Lung (tissue), 12 donors: ENCODE data around the gene TTLL5. TPM values are rescaled to one million over a fixed set of nuclear protein-coding genes. Genes with fewer than 3 reads are reported as not detected.

Experiments
- ATAC-seq: fragments of 200-7000 bp; cut with Tn5 transposase; one replicate; pipeline ENCODE4 v1.9.1; 2020; ENCODE audit warnings: moderate number of reproducible peaks; ENCODE audit not compliant: insufficient read depth, low FRiP score
- DNase-seq, 3 donors: peaks; one replicate each; pipeline ENCODE4 v3.0.0-alpha.2; 2013 to 2017
- H3K27ac ChIP-seq, 2 donors: one replicate each; pipeline ENCODE4 v1.5.1; 2013; ENCODE audit warnings: mild to moderate bottlenecking in 2 of 2, moderate library complexity in 2 of 2, control low read depth in 1 of 2, inconsistent platforms in 1 of 2, low read depth in 1 of 2, low read length in 1 of 2
- H3K27me3 ChIP-seq, 3 donors: one replicate each; pipeline ENCODE4 v1.5.1; 2013; ENCODE audit warnings: low read length in 2 of 3; ENCODE audit not compliant: control insufficient read depth in 3 of 3, insufficient read depth in 3 of 3
- H3K36me3 ChIP-seq, 4 donors: one replicate each; pipeline ENCODE4 v1.5.1; 2013; ENCODE audit warnings: low read length in 4 of 4, mild to moderate bottlenecking in 1 of 4, moderate library complexity in 1 of 4; ENCODE audit not compliant: control insufficient read depth in 4 of 4, insufficient read depth in 4 of 4
- H3K4me1 ChIP-seq, 5 donors: one replicate each; pipeline ENCODE4 v1.5.1; 2013; ENCODE audit warnings: low read length in 5 of 5, mild to moderate bottlenecking in 2 of 5, moderate library complexity in 1 of 5; ENCODE audit not compliant: control insufficient read depth in 5 of 5, insufficient read depth in 5 of 5
- H3K4me3 ChIP-seq: one replicate; pipeline ENCODE4 v1.5.1; 2013; ENCODE audit warnings: mild to moderate bottlenecking, control low read depth, moderate library complexity
- H3K9ac ChIP-seq, 2 donors: one replicate each; pipeline ENCODE4 v1.5.1; 2013; ENCODE audit warnings: low read length in 2 of 2, control low read depth in 1 of 2; ENCODE audit not compliant: insufficient read depth in 1 of 2
- H3K9me3 ChIP-seq, 4 donors: one replicate each; pipeline ENCODE4 v1.5.1; 2013; ENCODE audit warnings: low read length in 3 of 4, mild to moderate bottlenecking in 1 of 4, moderate library complexity in 1 of 4; ENCODE audit not compliant: control insufficient read depth in 4 of 4, insufficient read depth in 3 of 4
- CTCF ChIP-seq: IDR thresholded peaks from 2 replicates; pipeline ENCODE4 v1.5.1; 2012; ENCODE audit warnings: mild to moderate bottlenecking; ENCODE audit errors: control extremely low read depth, extremely low read depth
- WGBS, 2 donors: extraction: QIAGEN DNeasy Blood & Tissue Kit; methylation state at CpG; one replicate each; pipeline ENCODE4 v1.1.7; 2013; 5-methylcytosine and 5-hydroxymethylcytosine counted together
- polyA plus RNA-seq, 2 donors: library from polyadenylated mRNA; stranded (reverse); fragments of 200-250 nt; gene quantifications; one replicate each; pipeline ENCODE4 v1.2.1, GENCODE V29; 2013
- total RNA-seq, 2 donors: library from RNA; depleted of rRNA in 1 of 2; stranded (reverse); fragments of >200 nt in 1 of 2; gene quantifications; one replicate each; pipeline ENCODE4 v1.2.1, GENCODE V29; 2014 to 2021
- donor health status: control.
- donor health status: control.
- donor health status: Bipolar disorder and iron deficiency.
- donor health status: healthy.
- donor health status: DM: yes; HTN: yes; CAD: no.

TTLL5 gene
- total and polyA plus RNA-seq, 4 donors: 10.3 to 58.6 (median 28.8) TPM

DNA sequence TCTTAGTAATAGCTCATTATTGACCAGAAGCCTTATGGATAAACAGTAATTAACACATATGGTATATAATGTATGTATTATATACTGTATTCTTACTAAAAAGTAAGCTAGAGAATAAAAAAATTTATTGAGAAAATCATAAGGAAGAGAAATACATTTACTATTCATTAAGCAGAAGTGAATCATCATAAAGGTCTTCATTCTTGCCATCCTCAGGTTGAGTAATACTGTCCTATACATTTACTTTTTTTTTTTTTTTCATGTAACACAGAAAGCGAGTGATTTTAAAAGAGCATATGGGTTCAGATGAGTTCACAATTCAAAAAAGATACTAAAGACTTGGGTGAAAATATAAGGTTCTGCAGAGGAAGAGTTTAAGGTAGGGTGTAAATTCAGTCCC, 168.3 kb downstream of the TTLL5 start:
- 98 to 100% methylated on average over 1 of the region's 1 CpG for WGBS, 2 donors
- no peak for TF ChIP-seq CTCF
- Histone ChIP-seq H3K9ac (no peak overlapping the region), H3K4me1 (peaks cover 5 to 52% (median 28%) of the 10 kb centered on the region in 5 donors), H3K36me3 (peaks cover 0 to under 1% (median 0%) of the 10 kb centered on the region in 4 donors), H3K27me3 (no peaks in the 10 kb centered on the region), H3K9me3 (no peaks in the 10 kb centered on the region), H3K4me3 (no peak overlapping the region), H3K27ac (no peak overlapping the region)
- ATAC-seq: no peak
- no peak for DNase-seq

- Histone ChIP-seq H3K36me3 (peaks cover 0 to 2% (median 0%) of the 10 kb centered on the region in 4 donors), H3K9me3 (no peaks in the 10 kb centered on the region), H3K9ac (peak overlapping the region in 1 of 2 donors; percentile 30), H3K27ac (peak overlapping the region in 1 of 2 donors; percentile 46), H3K4me1 (peaks cover 3 to 31% (median 9%) of the 10 kb centered on the region in 5 donors), H3K27me3 (no peaks in the 10 kb centered on the region), H3K4me3 (no peak overlapping the region)
- ATAC-seq (peak; percentile 74), DNase-seq (peak; percentile 72 to 91 (median 83))
- 37 to 41% methylated on average over 5 of the region's 5 CpGs for WGBS, 2 donors
- TF ChIP-seq CTCF: no peak
Measured at GRCh38 chr14:75831455-75831854, 170.4 kb downstream of the TTLL5 start.

DNA sequence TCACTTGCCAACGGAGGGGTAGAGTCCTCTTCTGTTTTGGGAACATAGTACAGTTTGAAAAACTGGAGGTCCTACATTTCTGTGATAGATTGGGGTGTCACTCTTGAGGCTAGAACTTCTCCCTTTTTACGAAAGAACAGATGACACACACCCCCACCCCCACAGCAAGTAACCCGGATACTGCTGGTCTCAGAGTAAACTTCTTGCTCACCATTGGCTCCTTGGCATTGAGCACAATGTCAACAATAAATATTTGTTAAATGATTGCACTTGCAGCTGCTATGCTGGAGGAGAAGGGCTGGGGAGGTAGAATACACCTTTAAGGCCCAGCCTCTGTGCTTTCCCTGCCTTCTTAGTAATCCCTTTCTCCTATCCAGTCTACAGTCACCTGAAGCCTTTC, 170.9 kb downstream of the TTLL5 start:
- Histone ChIP-seq H3K36me3 (peaks cover 0 to 2% (median 0%) of the 10 kb centered on the region in 4 donors), H3K4me3 (no peak overlapping the region), H3K9ac (peak overlapping the region in 1 of 2 donors; percentile 6), H3K4me1 (peaks cover 3 to 26% (median 7%) of the 10 kb centered on the region in 5 donors), H3K27me3 (no peaks in the 10 kb centered on the region), H3K9me3 (no peaks in the 10 kb centered on the region), H3K27ac (peak overlapping the region in 1 of 2 donors; percentile 46)
- ATAC-seq (no peak), DNase-seq (peak; percentile 17 to 55 (median 50))
- TF ChIP-seq CTCF: no peak
- 50 to 66% methylated on average over 3 of the region's 3 CpGs for WGBS, 2 donors
